Hematopoietic multipotent progenitor cell (in vitro differentiated cells): ENCODE data around the gene MCAT. TPM values are rescaled to one million over a fixed set of nuclear protein-coding genes. Genes with fewer than 3 reads are reported as not detected.

ENCODE experiments used
- DNase-seq, 3 donors: peaks; one replicate each; pipeline ENCODE4 v3.0.0-alpha.2; 2011 to 2015; ENCODE audit warnings: low read depth in 2 of 3, low spot score in 2 of 3
- total RNA-seq: library from RNA; depleted of rRNA; stranded (reverse); fragments of >200 nt; gene quantifications from one replicate; pipeline ENCODE4 v1.2.3, GENCODE V29; 2012

Gene MCAT
- total RNA-seq, 1 donor, result 25.0 TPM

DNA sequence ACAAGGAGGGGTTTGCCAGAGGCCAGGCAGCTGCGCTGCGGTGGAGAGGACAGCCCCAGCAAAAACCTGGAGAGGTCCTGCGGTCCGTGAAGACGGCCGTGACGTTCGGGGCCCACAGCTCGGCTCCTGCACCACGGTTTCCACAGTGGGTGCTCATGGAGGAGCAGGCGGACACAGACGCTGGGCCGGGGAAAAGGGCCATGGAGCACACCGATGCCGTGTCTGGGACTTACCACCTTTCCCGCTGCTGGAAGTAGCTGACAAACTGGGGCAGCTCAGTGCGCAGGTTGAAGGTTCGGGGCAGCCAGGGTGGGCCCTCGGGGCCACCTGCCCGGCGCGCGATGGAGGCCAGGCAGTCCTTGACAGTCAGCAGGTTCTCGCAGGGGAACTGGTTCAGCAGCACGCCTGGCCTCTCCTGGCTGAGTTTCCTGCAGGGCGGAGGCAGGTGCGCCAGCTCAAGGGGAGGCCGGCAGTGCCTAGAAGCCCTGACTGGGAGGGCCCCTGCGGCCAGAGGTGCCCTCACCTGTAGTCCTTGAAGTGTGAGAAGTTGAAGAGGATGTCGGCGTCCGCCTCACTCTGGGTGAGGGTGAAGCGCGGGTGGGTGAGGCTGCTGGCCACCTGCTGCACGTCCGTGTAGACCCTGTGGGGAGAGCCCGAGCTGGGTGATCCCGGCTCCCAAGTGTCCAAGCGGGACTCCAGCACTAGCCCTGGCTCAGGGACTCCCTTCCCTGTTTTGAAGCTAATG is 30.9 kb upstream of the MCAT start:
- no peak for DNase-seq

DNA sequence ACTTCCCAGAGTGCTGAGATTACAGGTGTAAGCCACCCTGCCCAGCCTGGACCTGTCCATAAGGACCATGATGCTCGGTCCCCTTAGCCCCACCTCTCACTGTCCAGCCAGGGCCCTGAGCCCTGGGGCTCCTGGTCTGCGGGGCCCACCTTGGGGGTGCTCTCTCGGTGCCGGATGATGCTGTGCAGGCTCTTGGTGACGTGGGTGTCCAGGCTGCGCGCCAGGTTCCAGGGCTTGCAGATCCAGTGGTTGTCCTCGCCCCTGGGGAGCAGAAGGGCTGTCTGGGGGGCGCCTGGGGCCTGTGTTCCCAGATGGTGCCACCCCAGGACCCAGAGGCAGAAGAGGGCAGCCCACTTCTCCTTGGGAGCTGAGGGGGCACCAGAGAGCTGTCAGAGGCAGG is 30.4 kb upstream of the MCAT start:
- DNase-seq, result no peak

DNA sequence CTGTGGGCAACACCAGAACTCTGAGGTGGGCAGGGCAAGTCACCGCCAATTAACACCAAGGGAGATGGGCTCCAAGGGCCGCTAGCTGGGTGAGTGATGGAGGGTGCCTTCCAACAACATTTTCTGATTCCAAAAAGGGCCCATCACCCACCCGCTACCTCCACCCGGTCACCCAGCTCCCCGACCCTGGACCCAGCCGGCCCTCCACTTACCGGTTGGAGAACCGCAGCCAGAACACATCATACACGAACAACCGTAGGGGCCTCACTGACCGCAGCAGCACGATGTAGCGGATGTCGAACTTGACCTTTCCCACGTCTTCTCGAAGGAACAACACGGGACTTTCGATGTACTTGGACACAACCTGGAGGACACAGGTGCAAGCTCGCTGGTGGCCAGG is 29.0 kb upstream of the MCAT start:
- DNase-seq, result no peak

DNA sequence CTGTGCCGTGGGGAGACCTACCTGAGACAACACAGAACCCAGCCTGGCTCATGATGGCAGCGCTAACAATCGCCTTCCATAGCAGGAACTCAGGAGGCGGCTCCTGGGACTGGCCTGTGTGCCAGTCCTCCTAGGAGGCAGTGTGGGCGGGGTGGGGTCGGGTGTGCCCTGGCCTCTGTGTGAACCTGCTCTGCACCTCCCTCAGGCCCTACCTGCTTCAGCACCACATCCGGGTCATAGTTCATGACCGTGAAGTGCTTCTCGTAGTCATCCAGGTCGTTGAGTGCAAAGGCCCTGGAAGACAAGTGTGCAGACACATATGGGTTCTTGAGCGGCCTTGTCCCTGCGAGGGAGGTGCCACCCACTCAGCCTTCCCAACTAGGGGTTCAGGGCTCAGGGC is 28.4 kb upstream of the MCAT start:
- no peak for DNase-seq

DNA sequence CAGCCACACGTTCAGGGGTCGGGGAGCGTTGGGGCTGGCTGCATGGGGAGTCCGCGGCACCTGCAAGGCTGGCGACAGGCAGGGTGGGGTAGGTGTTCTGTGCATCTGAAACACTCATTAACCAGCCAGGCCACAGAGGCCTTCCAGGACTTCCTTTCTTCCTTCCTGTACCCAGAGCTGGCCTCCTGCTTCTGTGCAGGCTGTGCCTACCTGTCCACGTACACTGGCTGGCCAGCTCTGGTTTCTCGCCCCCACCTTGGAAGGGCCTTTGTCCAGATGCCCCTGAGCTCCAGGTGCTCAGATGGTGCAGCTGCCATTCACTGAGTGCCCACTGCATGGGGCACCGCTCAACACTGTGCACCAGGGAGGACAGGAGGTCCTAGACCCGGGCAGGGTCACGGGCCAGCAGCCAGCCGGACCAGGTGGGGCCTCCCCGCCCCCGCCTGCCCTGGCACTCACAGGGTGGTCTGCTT is 27.9 kb upstream of the MCAT start:
- no peak for DNase-seq

DNA sequence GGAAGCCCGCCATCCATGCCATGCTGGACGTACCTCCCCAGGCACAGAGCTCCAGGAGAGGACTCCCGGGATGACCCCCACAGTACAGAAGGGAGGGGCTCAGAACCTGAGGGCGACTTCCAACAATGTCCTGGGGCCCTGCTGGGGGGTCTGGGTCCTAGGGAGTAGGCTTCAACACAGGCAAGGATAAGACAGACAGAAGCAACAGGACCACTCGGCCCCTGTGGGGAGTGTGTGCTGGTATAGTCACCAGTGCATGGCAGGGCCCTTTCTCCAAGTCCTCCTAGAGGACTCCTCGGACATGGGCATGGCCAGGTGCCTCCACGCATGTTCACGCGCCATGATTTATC is 26.9 kb upstream of the MCAT start:
- DNase-seq, result no peak

DNA sequence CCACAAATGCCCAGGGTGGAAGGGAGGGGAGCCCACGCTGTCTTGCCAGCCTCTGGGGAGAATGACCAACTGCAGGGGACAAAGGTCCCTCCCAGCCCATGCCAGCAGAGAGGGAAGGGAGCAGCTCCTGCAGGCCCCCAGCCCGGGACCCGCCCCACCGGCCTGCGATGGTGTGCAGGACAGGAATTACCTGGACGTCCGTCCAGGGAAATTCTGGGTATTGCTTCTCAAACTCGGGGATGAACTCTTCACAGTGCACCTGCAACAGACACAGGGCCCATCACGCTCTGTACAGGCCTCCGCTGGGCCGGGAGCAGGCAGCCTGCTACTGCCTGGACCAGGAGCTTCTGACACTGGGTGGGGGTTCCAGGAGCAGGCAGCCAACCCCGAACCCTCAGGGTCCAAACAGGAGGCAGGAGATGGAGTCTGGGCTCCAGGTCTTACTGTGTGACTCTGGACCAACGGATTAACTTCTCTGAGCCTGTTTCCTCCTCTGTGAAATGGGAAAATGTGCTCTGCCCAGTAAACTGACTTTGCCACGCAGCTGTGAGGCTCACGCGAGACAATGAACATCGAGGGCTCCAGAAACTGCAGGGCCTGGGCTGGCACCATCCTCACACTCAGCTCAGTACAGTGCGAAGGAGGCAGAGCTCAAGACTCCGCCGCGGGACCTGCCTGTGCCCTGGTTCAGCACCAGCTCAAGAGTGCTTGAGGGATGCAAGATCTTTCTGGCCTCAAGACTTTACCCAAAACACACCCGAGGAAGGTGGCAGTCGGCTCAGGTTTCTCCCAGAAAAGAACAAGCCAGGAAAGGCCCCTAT is 26.3 kb upstream of the MCAT start:
- DNase-seq, result no peak

DNA sequence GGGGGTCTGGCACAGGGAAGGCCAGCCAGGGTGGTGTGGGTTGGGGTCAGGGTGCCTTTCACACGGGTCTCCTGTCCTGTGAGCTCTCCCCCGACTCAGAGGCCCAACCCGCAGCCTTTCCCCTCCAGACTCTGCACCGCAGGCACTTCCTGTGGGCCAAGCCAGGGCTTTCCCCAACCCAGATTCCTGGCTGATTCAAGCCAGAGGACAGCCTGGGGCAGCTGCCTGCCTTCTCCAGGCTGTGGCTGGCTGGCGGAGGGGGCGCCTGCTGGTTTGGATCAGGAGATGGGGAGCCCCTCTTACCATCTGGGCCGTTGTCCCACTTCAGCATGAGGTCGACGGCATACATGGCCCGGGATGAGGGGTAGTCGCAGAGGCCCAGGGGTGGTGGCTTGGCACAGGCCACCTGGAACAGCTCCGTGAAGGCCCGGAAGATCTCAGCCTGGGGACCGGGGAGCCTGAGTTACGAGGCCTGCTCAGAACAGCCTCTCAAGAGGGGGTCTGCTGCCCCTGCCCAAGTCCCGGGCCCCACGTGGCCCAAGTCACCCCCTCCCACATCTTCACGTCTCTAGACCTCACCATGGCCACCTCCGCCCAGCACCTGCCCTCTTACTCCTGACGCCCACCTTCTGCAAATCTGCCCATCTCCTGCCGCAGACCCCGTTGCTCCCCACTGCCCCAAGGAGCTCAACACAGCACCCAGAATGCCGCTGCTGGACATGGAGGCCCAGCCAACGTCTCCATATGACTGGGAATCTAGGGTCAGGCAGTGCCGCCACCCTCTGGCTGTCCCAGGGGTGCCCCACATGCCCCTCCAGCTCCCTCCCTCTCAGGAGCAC is 25.5 kb upstream of the MCAT start:
- DNase-seq, result no peak

DNA sequence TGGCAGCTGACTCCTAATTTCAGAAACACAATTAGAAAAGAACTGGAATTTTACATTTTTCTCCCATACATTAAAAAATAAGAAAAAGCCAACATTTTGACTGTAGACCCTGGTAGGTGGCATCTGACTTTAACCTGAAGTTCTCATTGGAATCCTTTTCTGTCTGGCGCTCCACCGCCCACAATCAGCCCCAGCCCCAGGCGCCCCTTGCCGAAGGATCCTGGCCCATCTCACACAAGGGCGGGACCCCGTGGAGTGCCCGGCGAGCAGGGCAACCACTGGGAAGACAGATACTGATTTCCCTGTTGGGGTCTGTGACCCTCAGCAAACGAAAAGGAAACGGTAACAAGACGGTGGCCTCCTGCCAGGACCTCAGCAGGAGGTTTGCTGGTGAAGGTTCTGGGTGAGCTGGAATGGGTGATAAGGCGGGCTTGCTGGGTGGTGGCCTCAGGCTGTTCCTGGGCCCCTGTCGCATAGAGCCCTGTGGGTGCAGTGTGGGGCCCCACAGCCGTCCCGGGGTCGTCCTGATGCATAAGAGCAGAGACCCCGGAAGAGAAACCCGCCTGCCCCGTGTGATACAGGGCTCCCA is 23.9 kb upstream of the MCAT start:
- DNase-seq, result no peak

DNA sequence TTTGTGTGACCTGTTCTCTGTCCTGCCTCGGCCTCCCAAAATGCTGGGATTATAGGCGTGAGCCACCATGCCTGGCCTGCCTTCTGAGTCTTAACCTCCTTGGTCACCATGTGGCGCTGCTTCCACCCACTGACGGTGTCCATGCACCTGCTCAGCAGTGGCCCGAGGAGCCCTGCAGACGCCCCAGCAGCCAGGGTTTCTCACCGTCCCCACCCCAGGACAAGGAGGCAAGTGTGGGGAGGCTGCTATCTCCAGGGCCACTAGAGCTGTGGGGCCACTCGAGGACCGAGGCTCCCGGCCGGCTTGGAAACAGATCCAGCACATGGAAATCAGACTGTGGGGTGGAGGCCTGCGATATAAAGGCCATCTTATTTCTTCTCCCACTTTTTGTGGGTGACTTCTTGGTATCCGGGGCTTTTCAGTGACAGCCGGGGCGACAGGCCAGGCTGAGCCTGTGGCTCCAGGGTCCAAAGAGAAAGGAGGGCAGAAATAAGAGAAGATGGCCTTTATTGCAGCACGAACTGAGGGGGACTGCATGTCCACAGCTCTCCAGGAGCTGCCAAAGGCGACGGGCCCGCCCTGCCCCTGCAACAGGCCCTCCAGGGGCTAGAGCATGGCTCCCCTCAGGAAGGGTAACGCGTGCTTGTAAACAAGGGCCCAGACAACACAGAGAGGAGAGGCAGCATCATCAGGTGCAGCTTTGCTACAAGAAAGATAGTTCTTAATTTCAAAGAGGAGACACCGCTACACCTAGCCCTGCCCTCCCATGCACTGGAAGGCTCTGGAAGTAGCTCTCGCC is 23.1 kb upstream of the MCAT start:
- no peak for DNase-seq

DNA sequence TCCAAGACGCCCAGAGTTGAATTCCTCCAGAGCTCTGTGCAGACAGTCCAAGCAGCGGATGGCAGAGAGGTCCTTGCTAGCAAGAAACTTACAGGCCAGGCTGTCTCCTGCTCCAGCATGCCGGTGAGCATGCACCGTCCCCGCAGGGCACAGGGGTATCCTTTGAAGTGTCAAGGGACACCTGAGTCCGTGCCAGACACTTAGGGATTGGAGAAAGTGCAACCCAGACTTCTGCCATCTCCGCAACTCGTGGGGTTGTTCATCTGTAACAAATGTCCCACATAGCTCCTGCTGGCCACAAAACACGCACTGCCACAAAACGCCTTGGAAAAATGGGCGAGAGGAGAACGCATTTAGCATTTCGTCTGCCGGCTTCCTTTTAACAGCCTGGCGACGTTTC is 21.4 kb upstream of the MCAT start:
- DNase-seq, result no peak

DNA sequence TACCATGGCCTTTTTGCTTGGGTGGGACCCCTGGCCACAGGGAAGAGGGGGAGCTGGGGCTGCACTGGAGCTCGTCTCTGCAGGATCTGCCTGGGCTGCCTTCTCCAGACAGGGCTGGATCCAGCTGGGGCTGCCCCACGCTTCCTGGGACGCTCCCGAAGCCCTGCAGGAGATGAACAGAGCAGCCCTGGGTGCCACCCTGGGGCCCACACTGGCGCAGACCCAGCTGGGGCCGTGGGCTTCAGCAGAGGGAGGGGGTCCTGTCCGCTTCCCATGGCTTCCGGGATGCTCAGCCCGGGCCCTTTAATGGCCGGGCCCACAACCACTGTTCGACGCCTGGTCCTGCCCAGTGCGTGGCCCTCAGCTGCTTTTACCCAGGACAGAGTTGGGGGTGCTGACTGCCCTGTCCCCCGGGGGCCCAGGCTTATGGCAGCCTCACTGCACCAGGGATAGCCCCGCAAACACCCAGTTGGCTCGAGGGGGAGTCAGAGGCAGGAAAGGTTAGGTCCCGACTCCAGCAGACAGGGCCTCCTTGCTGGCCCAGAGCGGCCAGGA is 20.1 kb upstream of the MCAT start:
- DNase-seq, result no peak

DNA sequence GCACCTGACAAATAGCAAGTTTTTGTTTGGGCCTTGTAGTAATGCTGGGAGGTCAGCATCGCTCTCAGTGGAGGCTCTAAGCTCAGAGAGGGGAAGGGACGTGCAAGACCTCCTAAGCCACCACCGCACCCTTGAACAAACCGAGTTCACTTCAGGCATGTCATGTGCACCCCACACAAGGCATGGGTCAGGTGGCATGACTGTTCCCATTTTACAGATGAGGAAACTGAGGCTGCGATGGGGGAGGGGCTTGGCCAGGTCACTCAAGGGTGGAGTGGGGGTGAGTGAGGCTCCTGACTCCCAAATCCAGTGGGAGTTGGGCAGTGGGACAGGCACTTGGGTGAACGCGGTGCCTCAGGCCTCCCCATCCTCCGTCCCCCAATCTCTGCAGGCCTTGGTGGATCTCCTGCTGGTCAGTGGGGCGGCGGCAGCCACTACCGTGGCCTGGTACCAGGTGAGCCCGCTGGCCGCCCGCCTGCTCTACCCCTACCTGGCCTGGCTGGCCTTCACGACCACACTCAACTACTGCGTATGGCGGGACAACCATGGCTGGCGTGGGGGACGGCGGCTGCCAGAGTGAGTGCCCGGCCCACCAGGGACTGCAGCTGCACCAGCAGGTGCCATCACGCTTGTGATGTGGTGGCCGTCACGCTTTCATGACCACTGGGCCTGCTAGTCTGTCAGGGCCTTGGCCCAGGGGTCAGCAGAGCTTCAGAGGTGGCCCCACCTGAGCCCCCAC is 19.4 kb upstream of the MCAT start:
- DNase-seq, result no peak

DNA sequence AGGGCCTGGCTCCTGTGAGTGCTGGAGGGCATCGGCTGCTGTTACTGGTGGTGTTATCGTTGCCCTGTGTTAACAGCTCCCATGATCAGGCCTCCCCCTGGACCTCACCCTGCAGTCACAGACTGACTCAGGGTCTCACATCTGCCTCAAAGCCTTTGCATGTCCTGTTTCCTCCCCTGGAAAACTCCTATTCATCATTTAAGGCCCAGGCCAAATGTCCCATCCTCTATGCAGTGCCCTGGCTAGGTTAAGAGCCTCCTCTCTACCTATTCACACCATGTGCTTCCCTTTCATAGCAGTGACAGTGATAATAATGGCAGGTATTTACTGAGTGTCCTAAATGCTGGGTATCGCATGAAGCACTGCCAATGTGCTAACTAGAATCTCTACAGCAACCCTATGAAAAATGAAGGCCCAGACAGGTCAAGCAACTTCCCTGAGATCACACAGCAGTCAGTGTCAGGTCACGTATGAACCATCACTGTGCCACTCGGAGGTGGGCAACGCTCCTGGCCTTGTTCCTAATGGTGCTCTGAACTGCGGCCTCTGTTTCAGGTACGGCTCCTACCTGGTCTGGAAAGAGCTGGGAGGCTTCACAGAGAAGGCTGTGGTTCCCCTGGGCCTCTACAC is 17.4 kb upstream of the MCAT start:
- DNase-seq, result no peak

DNA sequence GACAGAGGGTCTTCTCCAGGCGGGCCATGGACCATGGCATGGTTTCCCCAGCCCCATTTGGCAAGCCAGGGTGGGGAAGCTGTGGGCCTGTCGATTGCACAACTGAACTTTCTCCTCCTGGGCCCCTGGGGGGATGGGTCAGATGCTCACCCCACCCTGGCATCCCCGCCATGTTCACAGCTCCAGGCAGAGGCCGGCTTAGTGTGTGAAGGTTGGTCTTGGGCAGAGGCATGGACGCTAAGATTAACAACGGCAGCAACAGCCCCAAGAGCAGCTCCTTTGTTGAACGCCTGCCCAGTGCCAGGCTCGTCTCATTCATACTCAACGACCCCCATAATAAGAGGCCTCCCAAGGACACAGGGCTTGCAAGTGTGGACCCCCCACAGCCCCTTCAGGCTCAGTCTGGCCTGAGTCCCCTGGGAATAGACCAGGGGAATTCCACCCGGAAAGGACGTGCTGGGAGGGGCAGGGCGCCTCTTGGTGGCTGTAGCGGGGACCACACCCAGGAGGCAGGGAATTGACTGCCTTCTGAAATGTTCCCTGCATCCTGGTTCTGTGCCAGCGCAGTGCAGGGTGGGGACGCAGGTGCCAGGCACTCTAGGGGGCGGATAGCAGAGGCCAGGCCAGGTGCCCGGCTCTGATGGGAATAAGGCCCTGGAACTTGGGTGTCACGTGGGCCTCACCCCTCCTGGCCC is 16.4 kb upstream of the MCAT start:
- DNase-seq, result no peak

DNA sequence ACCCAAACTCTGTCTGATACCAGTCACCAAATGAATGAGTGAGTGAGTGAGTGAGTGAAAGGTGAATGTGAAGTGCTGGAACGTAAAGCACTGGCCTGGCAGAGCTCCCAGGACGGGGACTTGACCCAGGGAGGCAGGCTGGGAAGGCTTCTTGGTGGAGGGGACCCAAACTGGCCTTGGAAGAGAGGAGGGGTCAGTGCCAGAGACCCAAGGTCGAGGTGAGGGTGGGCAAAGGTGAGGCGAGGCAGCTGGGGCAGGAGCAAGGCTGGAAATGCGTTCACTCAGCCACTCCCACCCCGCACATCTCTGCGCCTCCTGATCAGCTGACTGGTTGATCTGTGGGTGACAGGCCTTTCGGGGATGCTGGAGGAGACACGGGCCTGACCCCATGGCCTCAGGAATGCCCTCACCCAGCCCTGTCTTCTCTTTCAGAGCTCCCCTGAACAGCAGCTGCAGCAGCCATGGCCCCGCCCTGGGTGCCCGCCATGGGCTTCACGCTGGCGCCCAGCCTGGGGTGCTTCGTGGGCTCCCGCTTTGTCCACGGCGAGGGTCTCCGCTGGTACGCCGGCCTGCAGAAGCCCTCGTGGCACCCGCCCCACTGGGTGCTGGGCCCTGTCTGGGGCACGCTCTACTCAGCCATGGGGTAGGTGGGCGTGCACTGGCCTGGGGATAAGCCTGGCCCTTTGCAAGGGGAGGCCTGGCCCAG is 15.7 kb upstream of the MCAT start:
- DNase-seq, result no peak

DNA sequence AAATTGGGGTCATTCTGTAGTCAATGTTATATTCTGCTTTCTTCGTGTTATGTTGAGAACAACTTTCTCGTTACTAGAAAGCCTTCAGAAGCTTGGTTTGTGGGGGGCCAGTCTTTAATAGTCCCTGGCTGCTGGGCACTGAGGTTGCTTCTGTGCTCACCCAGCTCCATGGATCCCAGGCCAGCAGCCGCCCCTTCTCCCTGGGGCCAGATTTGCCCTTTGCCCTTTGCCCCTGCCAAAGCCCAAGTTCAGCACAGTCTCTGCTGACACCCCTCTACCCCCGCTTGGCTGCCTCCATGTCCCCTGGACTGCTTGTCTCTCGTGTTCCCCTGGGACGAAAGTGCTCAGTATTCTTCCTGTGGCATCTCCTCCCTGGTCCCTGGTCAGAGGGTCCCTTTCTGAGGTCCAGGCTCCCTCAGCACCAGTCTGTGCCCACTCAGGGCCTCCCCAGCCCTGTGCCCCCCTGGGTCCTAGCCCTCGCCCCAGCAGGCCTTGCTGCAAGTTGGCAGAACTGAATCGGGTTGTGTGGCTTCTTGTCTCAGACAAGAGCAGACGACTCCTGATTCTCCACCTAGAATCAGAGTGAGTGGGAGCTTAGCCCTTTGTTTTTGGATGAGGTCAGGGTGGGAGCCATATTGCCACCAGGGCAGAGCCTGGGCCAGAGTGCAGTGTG is 14.8 kb upstream of the MCAT start:
- DNase-seq, result no peak
